M059J (cell line): ENCODE results near the gene TGFB2. TPM values are rescaled to one million over a fixed set of nuclear protein-coding genes. Genes with fewer than 3 reads are reported as not detected.
A peak's percentile ranks its signal among the peaks of the same experiment; 100 is the strongest.

Experiments
- DNase-seq: peaks from one replicate; pipeline ENCODE4 v3.0.0-alpha.2; 2012; ENCODE audit warnings: low read depth
- total RNA-seq: library from RNA; depleted of rRNA; stranded (reverse); fragments of >200 nt; shearing (Covaris generic); gene quantifications from 2 replicates; pipeline ENCODE4 v1.2.3, GENCODE V29; 2014

The TGFB2 gene
- total RNA-seq, 1 experiment from 2014 or later, result 74.2 TPM

DNA sequence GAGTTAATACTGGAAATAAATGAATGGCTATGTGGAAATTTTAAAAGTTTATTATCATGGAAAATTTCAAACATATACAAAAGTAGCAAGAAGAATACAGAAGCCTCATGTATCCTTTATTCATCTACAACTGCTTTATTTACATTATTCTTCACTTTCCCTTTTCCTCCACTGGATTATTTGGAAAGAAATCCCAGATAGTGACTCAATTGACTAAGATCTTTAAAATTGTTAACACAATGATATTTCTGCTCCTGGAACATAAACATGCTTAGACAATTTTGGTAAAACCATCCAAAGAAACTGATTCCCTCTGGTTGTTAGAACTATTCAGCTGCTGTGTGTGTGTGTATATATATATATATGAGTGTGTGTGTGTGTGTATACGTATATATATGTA lies 116.2 kb downstream of the TGFB2 start:
- DNase-seq, result no peak

- DNase-seq, result peak; percentile 65
Measured at GRCh38 chr1:218462116-218462515, 117.0 kb downstream of the TGFB2 start.

GRCh38 chr1:218462587-218462986 lies 117.5 kb downstream of the TGFB2 start:
- no peak for DNase-seq

DNA sequence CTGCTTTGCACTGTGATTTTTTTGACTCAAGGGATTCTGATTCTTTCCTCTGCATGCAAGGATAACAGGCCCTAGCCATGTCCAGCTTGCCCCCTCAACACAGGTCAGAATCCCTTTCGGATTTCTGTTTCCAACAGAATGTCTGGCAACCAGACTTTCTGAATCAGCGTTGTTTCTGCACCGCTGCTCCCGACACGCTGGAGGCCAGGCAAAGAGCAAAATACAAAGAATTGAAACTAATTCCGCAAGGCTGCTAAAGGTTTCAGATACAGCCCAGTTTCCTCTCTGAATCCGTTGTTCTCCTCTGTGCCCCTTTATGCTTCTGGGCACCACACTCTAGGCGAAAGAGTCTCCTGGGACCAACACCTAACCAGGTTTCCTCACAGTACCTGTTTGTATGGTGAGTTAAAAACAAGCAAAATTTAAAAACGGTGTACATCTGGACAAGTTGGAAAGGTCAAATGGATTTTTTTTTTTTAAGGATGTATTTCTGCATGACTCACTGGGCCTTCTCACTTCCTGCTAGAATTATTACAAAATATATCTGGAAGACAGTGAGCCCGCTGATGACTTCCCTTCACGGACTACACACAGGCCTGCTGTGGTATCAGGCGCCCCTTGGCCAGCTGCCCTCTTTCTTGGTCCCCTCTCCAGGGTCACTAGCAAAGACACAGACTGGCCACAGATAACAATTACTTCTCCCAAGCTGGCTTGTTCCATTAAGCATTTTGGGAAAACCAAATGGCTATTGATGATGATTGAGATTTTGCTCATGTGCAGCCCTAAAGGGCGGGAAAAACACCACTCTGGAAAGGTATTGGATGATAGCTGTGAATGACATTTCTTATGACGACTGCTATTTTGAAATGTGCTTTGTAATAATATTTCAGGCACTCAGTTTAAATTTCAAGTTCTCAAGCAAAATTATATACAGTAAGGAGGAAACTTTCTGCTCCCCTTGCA lies 118.3 kb downstream of the TGFB2 start:
- DNase-seq, result peak; percentile 90

- no peak for DNase-seq
Measured at GRCh38 chr1:218464871-218465270, 119.7 kb downstream of the TGFB2 start.

GRCh38 chr1:218466341-218467010 lies 121.3 kb downstream of the TGFB2 start:
- peak; percentile 82 for DNase-seq

DNA sequence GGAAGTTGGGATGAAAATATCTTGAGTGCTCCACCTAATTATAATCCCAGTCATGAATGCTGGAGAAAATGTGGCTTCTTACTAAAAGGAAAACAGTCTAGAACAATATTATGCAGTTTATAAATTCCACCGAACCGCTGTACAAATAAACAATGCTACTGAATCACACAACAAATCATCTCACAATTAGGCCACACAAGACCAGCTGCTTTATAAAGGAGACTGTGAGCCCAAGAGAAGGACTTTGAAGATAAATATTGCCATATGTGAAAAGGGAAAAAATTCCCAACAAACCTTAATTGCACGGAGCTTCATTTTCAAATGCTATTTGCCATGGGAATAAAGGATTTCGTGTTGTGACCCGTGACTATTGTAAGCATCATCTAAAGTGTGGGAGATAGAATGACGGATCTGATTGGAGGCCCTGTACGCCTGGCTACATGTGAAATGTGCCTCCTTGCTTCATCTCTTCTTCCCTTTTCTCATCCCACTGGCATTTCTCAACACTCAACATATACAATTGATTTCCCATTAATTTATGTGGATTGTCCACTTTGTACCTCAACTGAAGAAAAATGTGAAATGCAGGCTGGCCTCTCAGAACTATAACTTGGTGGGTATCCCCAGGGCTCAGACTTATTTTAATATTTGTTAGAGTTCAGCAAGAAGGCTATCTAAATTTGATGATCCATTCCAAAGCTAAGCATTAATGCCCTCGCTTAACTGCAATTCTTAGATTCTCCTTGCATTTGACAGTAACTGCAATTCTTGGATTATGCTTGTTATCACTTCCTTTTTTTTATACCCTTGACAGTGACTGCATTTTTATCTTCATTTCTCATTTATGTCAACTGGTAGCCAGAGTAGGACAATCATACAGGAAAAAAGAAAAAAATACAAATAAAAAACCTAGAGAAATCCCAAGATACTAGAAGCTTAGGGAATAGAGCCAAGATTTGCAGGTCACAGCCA lies 122.3 kb downstream of the TGFB2 start:
- peak; percentile 95 for DNase-seq

GRCh38 chr1:218468711-218469110 lies 123.6 kb downstream of the TGFB2 start:
- DNase-seq, result no peak

GRCh38 chr1:218472885-218473284 lies 127.7 kb downstream of the TGFB2 start:
- DNase-seq, result no peak

GRCh38 chr1:218473522-218473921 lies 128.4 kb downstream of the TGFB2 start:
- peak; percentile 63 for DNase-seq

GRCh38 chr1:218474128-218474527 lies 129.0 kb downstream of the TGFB2 start:
- DNase-seq, result no peak

GRCh38 chr1:218475275-218475674 lies 130.1 kb downstream of the TGFB2 start:
- DNase-seq, result peak; percentile 63

DNA sequence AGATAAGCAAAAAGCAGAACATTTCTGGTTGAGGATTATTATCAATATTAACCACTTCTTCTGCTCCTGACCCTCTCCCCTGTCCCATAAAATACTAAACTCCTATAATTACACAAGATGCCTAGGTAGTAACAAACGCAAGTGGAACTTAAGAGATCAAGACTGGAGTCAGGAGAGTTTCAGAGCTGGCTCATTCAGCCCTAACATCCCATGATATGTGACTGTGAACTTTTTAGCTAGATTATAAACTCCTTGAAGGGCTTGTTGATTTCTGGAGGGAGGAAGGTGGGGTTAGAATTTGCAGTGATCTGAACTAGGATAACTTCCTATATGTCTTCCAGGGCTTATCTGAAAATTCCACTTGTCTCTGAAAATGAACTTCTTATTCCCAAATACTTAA lies 130.6 kb downstream of the TGFB2 start:
- no peak for DNase-seq

DNA sequence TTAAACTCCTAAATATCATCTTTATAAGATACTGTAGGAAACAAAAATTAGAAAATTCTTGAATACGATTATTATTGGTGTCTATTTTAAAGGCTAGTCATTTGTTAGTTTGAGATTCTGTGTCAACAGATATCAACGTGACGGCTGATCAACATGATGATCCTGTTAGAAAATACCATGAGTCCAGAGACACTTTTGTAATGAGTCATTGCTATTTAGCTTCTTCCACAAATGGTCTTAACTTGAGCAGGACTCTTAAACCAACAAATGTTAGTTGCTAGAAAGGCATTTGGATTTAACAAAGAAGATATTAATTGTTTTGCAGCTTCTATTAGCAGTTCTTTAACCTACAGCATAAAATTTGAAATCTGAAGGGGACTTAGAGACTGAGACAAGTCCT lies 131.2 kb downstream of the TGFB2 start:
- peak; percentile 91 for DNase-seq

DNA sequence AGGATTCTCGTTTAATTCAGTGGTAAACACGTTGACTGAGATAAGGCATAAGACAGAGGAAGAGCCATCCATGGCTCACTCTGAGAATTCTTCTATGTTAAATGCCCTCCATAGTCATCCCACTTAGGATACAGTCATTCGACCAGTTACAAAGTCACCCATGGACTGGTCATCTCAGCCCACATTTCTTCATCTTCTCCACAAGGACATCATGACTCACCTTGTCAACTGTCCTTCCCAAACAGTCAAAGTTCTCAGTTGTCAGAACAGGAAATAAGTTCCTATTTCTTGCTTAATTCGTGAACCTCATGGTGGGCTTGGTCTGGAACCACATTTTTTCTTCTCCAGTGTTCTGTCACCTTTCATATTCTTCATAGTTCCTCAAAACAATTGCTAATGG lies 133.2 kb downstream of the TGFB2 start:
- DNase-seq, result peak; percentile 82

- DNase-seq, result peak; percentile 95
Measured at GRCh38 chr1:218479436-218480115, 134.4 kb downstream of the TGFB2 start.

GRCh38 chr1:218480137-218480536 lies 135.0 kb downstream of the TGFB2 start:
- DNase-seq, result peak; percentile 97

- peak; percentile 94 for DNase-seq
Measured at GRCh38 chr1:218480588-218481099, 135.5 kb downstream of the TGFB2 start.

GRCh38 chr1:218481116-218481775 lies 136.1 kb downstream of the TGFB2 start:
- peak; percentile 79 for DNase-seq

- no peak for DNase-seq
Measured at GRCh38 chr1:218482683-218483082, 137.5 kb downstream of the TGFB2 start.
